HCT116 (cell line): ENCODE data around the gene USP12.
"Not testable (repeated sequence)": the region's sequence is repeated elsewhere in the genome, so short reads cannot be mapped to it uniquely, and the experiment has no call there.

Source experiments
- CEBPB ChIP-seq: IDR thresholded peaks from 2 replicates; pipeline ENCODE4 v1.6.1; 2012; ENCODE audit warnings: low read depth
- EZH2 ChIP-seq: fragments of 200-600 bp; sonication (generic); IDR thresholded peaks from 2 replicates; pipeline ENCODE4 v1.6.1; 2017; ENCODE audit warnings: antibody characterized with exemption, mixed run types
- MAX ChIP-seq: IDR thresholded peaks from 2 replicates; pipeline ENCODE4 v1.6.1; 2012
- POLR2A ChIP-seq: IDR thresholded peaks from 2 replicates; pipeline ENCODE4 v1.7.0; 2011; ENCODE audit warnings: borderline replicate concordance; ENCODE audit not compliant: insufficient read depth, insufficient read length; ENCODE audit errors: extremely low read depth
- RAD21 ChIP-seq: IDR thresholded peaks from 2 replicates; pipeline ENCODE4 v1.6.1; 2012; ENCODE audit warnings: low read depth, mild to moderate bottlenecking
- REST ChIP-seq: IDR thresholded peaks from 2 replicates; pipeline ENCODE4 v1.6.1; 2012; ENCODE audit warnings: low read depth
- SP1 ChIP-seq: IDR thresholded peaks from 2 replicates; pipeline ENCODE4 v1.6.1; 2012; ENCODE audit warnings: low read depth
- SRF ChIP-seq: IDR thresholded peaks from 2 replicates; pipeline ENCODE4 v1.6.1; 2012; ENCODE audit warnings: low read depth
- YY1 ChIP-seq: IDR thresholded peaks from 2 replicates; pipeline ENCODE4 v1.6.1; 2011; ENCODE audit warnings: low read length, low read depth, moderate library complexity, mild to moderate bottlenecking; ENCODE audit not compliant: insufficient replicate concordance; ENCODE audit errors: extremely low read depth
- ZNF274 ChIP-seq: fragments of 200-500 bp; sonication (Bioruptor generic); IDR thresholded peaks from 2 replicates; pipeline ENCODE4 v1.6.1; 2014; ENCODE audit warnings: mild to moderate bottlenecking, low read depth, low read length, inconsistent platforms
- TF ChIP-seq, protein P1 (sequence below), 3 experiments: fragments of 200-600 bp in 1 of 3; sonication (generic) in 1 of 3; IDR thresholded peaks in 2 of 3; conservative IDR thresholded peaks in 1 of 3; 2 replicates each; pipeline ENCODE4 v1.5.1; 2012 to 2017; ENCODE audit warnings: low read depth in 2 of 3, low read length in 2 of 3, antibody characterized with exemption in 1 of 3, borderline replicate concordance in 1 of 3, control low read depth in 1 of 3, mild to moderate bottlenecking in 1 of 3, mixed read lengths in 1 of 3, mixed run types in 1 of 3, moderate library complexity in 1 of 3; ENCODE audit not compliant: insufficient read depth in 1 of 3

DNA sequence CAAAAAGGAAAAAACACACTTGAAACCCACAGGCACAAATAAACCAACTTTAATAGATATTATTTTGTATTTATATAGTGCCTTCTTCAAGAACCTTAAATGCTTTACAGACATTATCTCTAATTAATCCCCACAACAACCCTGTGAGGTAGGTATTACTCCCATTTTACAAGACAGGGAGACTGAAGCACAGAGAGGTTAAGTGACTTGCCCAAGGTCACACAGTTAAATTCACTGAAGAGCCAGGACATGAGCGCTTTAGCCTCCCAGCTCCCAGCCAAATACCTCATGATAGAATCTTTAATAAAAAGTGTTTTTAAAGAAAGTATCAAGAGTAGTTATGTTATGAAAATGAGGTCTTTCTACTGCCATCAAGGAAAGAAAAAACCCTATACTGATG is 105.5 kb downstream of the USP12 start:
- TF ChIP-seq YY1, POLR2A, CEBPB, MAX, EZH2, SRF, ZNF274, RAD21, SP1, REST: not testable (repeated sequence)
- TF ChIP-seq, protein P1, sequence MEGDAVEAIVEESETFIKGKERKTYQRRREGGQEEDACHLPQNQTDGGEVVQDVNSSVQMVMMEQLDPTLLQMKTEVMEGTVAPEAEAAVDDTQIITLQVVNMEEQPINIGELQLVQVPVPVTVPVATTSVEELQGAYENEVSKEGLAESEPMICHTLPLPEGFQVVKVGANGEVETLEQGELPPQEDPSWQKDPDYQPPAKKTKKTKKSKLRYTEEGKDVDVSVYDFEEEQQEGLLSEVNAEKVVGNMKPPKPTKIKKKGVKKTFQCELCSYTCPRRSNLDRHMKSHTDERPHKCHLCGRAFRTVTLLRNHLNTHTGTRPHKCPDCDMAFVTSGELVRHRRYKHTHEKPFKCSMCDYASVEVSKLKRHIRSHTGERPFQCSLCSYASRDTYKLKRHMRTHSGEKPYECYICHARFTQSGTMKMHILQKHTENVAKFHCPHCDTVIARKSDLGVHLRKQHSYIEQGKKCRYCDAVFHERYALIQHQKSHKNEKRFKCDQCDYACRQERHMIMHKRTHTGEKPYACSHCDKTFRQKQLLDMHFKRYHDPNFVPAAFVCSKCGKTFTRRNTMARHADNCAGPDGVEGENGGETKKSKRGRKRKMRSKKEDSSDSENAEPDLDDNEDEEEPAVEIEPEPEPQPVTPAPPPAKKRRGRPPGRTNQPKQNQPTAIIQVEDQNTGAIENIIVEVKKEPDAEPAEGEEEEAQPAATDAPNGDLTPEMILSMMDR (IDR thresholded peaks at IDR 0.05 in 2 of 3, conservative IDR thresholded peaks at IDR 0.05 in 1 of 3; ENCODE audit: borderline replicate concordance in 1 of 3, insufficient read depth in 1 of 3, low read depth in 2 of 3, low read length in 2 of 3): not testable (repeated sequence)
